GM12864 (cell line): ENCODE data around the gene DDC.

Source experiments
- DNase-seq: peaks from one replicate; pipeline ENCODE4 v3.0.0-alpha.2; 2011; ENCODE audit warnings: low read depth
- H3K4me3 ChIP-seq: 2 replicates; pipeline ENCODE4 v1.5.1; 2011; ENCODE audit warnings: mild to moderate bottlenecking, low read depth, low read length, control low read depth
- CTCF ChIP-seq: IDR thresholded peaks from 2 replicates; pipeline ENCODE4 v1.5.1; 2011; ENCODE audit warnings: low read depth, mild to moderate bottlenecking, moderate library complexity, low read length, control low read depth, inconsistent platforms; ENCODE audit errors: missing control alignments

The DDC gene

DNA sequence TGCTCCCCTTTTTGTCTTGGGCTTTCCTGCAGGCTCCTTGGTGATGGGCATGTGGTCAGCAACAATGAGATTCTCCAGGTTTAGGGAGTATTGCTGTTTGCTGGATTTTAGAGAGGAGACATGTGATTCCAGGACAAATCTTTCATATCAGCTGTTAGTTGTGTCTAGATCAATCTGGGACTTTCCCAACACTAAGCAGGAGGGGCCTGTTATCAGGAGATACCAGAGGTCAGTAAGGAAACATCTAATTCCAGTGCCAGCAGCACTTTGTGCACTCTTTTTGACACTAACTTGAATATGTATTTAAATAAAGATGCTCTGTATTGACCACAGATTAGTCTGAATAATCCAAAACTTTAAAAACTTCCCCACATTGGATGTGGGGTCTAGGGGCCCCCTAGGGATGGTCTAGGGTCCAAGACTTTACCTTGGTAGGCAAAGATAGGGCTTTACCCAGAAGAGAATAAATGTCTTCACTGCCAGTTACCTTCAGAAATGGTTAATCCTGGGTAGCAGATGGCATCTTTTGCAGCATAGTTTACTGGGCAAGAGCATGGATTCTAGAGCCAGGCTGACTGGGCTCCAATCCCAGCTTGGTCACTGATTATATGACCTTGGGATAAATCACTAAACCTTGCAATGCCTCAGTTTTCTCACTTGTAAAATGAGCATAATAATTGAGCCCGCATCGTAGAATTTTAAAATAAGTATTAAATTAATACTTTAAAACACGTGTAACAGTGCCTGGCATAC is 108.7 kb downstream of the DDC start:
- H3K4me3 ChIP-seq, result no peak overlapping the region
- no peak for DNase-seq
- TF ChIP-seq CTCF, result no peak

GRCh38 chr7:50455658-50456057 is 109.5 kb downstream of the DDC start:
- DNase-seq, result no peak
- TF ChIP-seq CTCF, result no peak
- no peak overlapping the region for H3K4me3 ChIP-seq

GRCh38 chr7:50454968-50455367 is 110.2 kb downstream of the DDC start:
- DNase-seq, result no peak
- no peak for TF ChIP-seq CTCF
- no peak overlapping the region for H3K4me3 ChIP-seq

DNA sequence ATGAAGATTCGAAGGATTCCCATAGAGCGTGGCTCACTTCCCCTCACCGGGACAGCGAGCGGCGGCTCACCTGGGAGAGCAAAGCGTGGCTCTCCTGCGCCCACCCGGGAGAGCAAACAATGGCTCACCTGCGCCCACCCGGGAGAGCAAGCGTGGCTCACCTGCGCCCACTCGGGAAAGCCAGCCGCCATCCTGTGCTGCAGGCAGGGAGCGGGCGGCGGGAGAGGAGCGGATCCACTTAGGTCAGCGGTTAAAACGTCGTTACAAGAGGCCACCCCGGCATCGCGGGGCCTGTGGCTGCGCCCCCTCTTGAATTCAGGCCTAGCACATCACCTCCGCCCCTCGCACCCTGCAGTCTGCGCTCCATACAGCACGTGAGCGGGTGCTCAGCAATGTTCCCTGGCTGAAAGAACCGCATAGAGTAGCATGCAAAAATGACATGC is 114.6 kb downstream of the DDC start:
- peak overlapping the region; percentile 95 for H3K4me3 ChIP-seq
- DNase-seq, result no peak
- TF ChIP-seq CTCF, result no peak

DNA sequence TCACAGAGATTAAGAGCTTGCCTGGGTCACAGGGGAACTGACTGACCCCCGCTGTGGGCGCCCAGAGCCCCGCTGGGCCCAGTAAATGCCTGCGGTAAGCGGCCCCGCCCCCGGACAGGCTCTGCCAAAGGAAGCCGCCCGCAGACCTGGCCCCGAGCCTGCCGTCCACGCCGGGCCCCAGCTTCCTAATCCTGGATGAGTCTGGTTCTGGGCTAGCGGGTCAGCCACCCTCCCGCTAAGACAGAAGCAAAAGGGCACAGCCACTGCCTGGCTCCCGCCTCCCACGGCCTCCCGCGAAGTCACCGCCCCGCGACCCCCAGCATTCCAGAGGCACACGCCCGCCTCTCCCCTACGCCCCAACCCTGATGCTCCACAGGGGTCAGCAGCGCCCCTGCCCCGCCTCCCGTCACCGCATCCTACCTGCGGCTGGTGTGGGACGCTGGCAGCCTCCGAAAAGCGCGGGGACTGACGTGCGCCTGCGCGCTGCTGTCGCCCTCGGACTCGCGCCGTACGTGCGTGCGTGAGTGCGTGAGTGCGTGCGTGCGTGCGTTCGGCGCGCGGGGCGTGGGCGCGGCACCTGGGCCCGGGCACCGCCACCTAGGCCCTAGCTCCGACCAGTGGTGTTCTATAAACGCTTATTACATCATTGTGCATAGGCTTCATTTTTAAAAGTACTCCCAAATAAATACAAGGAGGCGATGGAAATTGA is 115.2 kb downstream of the DDC start, which contains the start of gene FIGNL1:
Gene FIGNL1 (minus strand): TSS at position 470 of the 709 bp plus-strand sequence. CDS start 3,063 bp downstream, outside the sequence.
- DNase-seq, result peak; percentile 68
- no peak for TF ChIP-seq CTCF
- peak within 1 kb of the TSS; percentile 95 for H3K4me3 ChIP-seq

DNA sequence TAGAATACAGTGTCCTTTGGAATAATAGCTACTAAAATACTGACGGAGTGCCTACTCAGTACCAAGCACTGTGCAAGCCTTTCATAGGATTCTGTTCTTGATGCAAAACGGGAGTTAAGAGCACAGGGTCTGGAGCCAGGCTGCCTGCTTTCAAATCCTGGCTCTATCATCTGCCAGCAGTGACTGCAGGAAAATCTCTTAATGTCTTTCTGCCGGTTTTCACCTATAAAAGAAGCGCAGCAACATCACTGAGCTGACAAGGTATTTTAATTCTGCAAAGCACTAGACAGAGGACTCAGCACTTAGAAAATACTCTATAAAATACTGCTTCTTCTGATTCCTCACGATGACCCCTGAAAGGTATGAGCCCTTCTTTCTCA is 115.7 kb downstream of the DDC start:
- no peak for TF ChIP-seq CTCF
- DNase-seq, result no peak
- peak overlapping the region; percentile 95 for H3K4me3 ChIP-seq

DNA sequence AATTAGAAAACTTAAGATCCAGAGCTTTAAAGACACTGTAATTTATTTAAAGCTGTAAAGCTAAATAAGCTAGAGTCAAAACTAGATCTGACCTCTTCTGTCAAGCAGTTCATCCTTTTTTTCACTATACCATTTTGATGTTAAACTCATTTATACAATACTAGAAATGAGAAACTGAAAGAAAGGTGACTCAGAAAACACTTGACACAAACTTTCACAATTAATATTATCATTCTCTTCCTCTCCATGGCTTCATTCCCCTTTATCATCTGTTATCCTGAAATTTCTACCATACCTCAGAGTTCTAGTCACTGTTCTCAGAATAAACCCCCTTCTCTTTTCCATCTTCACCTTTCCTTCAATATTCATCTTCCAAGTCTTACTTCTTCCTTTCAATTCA is 116.4 kb downstream of the DDC start:
- no peak for TF ChIP-seq CTCF
- H3K4me3 ChIP-seq, result peak overlapping the region; percentile 95; the same call in 1 of the 2 replicates
- no peak for DNase-seq
